ENCODE results near the gene GAB2.

GRCh38 chr11:78349114-78349513 is 68.5 kb downstream of the GAB2 start:
- TF ChIP-seq CSRNP3 (CRISPR knock-in tag; IDR thresholded peaks at IDR 0.05) (no peak), ZNF565 (CRISPR knock-in tag; conservative IDR thresholded peaks at IDR 0.05; ENCODE audit: low read depth) (no peak), ARNTL (CRISPR knock-in tag; IDR thresholded peaks at IDR 0.05; ENCODE audit: borderline replicate concordance, low read depth) (no peak)

Data from SK-N-SH treated with all-trans-retinoic acid at 6 μM for 48 hours (cell line).